HG03196 (cell line): Measurements from ENCODE around the gene COL17A1.

Source experiments
- ATAC-seq: cut with Tn5 transposase; IDR thresholded peaks from one replicate; pipeline ENCODE4 v1.9.1; 2021; ENCODE audit not compliant: unreplicated experiment

The COL17A1 gene

GRCh38 chr10:104085801-104086400 lies at the start of gene COL17A1:
Gene COL17A1, minus strand, starts transcription at chr10:104085880. Its CDS starts 5,207 bp downstream, at chr10:104080673.
- no peak for ATAC-seq

- no peak for ATAC-seq
These were observed 44.4 kb upstream of the COL17A1 start for GRCh38 chr10:104130041-104130440.

DNA sequence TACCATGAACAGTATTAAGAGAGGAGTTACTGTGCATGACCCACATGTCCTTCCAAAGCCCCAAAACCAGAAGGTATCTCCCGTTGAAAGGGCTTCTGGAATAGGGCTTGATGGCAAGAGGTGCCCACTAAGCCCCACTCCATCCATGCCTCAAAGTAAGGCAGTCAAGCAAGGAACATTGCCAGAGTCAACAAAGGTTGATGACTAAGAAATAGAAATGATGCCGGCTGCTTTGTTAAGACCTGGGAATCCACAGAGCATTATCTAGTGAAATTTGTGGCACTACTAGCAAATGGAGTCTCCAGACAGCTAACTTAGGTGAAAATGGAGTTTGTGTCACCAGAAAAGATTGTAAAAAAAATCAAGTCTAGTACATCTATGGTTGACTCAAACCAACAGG lies 42.5 kb upstream of the COL17A1 start:
- no peak for ATAC-seq

- ATAC-seq, result no peak
These were observed 41.7 kb upstream of the COL17A1 start for GRCh38 chr10:104127411-104127810.

DNA sequence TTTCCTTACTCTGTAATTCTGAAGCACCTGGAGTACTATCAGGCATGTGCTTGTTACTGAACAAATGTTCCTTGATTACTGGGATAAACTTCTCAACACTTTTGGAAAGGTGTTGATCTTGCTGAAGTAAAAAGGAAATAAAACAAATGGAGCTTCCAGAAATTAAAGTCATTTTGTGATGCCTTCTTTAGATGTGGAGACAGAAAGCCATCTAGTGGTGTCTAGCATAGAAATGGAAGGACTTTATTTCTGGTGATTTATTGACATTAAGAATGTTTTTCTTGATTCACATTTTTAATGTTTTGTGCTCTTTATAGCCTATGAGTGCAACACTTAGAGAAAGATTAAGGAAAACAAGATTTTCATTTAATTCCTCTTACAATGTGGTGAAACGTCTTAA lies 37.7 kb upstream of the COL17A1 start:
- ATAC-seq, result no peak

DNA sequence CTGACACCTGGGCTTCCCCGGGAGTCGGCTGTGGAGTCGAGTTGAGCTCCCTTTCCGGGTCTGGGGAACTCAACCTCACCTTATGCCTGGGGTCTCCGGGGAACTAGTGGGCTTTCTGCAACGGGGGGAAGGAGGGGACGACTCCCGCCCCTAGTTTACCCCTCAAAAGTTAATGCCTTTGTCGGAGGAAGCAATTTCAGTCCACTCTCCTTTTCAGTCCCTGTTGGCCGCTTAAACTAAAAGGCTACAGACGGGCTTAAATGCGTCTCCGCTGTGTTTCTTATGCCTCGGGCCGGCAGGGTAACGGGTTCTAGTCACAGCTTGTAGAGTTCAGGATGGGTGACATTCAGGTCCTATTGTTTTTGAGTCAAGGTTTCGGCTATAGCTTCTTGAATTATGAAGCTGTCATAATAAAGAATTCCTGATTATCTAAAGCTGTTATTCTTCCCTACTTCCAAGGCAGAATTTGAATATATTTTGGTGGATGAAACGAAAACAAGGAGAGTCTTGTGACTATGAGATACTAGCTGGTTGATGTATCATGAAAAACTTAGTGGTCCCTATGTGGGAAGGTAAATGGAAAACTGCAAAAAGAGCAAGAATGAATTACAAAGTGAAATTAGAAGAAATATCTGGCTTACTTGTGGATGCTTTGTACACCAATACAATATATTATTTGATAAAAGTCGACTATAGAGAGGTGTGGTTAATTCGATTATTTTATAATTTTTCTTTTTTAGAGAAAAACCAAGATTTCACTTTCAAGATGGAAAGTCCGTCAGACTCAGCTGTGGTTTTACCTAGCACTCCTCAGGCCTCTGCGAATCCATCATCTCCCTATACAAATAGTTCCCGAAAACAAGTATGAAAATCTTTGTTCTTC lies 36.8 kb upstream of the COL17A1 start:
- peak; percentile 5 for ATAC-seq

DNA sequence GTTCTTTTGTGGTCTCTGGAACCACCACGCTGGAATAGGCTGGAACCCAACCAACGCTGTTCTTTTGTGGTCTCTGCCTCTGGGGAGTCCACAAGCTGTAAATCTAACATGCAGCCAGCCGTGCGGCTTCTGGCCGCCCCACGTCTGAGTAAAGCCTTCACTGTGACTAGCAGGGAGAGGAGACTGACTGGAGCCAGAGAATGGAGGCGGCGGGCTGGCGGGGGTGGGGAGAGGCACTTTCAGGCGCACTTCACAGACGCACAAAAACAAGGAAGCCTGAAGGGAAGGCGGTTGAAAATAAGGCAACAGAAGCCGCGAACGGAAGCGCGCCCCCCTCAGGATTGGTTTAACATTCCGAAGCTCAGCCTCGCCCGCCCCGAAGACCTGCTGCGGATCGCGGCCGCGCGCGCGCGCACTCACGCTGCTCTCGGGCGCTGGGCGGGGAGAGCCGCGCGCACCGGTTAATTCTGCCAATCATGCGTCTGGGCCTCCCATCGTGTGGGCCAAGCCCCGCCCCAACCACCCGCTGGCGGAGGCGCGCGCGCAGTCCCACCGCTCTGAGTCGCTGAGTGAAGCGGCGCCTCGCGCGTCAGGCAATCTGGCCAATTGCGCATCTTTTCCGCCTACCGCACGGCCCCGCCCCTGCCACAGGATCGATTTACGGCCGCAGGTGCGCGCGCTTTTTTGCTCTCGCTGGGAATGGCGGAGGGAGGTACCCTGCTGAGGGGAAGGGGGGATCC lies 36.0 kb upstream of the COL17A1 start, which contains the start of gene SFR1:
TSS of gene SFR1 (plus strand) at position 687 of the 740 bp plus-strand sequence. CDS start at position 700, 13 bp downstream.
- ATAC-seq, result peak; percentile 88

GRCh38 chr10:104120903-104121484 lies 35.3 kb upstream of the COL17A1 start:
- ATAC-seq, result peak; percentile 36

DNA sequence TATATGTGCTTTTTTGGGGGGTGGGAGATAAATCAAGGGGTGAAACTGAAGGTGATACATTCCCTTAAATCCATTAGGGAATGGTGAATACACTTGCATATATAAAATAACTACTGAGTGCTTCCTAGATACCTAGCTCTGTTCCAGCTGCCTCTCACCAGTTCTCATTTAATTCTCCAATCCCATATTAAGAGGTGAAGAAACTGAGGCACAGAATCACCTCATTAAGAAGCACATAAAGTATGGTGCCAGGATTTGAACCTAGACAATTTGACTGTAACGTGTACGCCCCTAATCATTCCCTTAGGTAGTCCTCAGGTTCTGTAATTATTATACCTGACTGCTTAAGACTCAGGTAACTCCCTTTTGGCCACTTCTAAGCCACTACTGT lies 34.8 kb upstream of the COL17A1 start:
- ATAC-seq, result no peak

DNA sequence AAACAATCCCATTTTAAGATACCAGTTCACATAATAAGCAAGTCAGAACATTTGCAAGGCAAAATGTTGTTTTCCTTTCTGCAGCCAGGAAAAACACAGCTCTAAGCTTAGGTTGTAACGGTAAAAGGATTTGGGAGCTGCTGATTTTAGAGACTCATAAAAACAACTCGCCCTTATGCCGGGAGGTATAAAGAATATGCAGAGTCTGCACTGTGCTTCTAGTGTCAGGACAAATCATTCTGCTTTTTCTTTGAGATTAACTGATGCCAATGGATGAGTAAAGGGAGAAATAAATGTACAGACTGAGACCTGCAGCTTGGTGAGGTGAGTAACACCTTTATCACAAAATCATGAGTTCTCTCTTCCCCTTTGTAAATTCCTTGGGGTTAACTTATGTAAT lies 34.3 kb upstream of the COL17A1 start:
- no peak for ATAC-seq

GRCh38 chr10:104117839-104118323 lies 32.2 kb upstream of the COL17A1 start:
- no peak for ATAC-seq

- ATAC-seq, result no peak
These were observed 27.8 kb upstream of the COL17A1 start for GRCh38 chr10:104113376-104113956.

- peak; percentile 92 for ATAC-seq
These were observed 24.4 kb upstream of the COL17A1 start for GRCh38 chr10:104109908-104110662.

GRCh38 chr10:104104926-104105325 lies 19.2 kb upstream of the COL17A1 start:
- ATAC-seq, result no peak

- no peak for ATAC-seq
These were observed 18.7 kb upstream of the COL17A1 start for GRCh38 chr10:104104418-104104817.

- no peak for ATAC-seq
These were observed 18.3 kb upstream of the COL17A1 start for GRCh38 chr10:104103956-104104355.

DNA sequence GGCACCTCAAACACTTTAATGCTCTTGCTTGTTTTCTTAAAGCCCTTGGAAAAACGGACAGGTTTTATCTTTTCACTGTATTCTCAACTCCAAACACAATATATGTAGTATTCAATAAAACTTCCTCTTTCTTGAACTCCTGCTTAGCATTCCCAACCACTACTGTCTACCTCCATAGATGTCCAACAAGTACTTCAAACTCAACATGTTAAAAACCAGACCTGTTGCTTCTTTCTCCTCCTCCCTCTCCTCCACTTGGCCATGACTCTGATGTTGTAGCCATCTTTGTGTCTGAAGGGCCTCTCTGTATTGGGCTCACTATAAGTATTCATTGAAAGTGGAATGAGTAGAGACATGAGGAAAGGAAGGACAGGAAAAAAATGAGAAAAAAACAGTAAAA lies 16.2 kb upstream of the COL17A1 start:
- ATAC-seq, result no peak

DNA sequence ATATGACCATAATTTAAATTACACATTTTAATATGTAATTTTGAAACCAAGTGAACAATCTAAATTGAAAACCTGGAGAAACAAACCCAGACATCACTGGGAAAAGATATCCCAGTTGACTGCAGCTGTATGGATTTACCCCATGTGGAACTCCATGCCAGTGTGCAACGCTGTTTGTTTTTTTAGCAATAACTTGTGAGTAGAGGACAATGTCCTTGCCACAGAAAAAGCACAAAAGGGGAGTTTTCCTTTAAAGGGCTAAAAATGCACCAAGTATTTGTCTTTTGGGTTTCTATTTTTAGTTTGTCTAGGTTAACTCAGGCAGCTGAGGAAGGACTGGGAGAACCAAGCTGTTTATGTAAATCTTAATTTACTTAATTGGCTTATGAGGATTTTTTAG lies 15.1 kb upstream of the COL17A1 start:
- ATAC-seq, result no peak

DNA sequence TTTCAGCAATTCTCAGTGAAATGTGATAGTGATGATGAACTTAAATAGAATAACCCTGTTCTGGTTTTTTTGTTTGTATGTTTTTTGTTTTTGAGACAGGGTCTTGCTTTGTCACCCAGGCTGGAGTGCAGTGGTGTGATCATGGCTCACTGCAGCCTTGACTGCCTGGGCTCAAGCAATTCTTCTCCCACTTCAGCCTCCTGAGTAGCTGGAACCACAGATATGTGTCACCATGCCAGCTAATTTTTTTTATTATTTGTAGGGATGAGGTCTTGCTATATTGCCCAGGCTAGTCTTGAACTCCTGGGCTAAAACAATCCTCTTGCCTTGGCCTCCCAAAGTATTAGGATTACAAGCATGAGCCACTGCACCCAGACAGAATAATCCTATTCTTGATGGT lies 14.3 kb upstream of the COL17A1 start:
- no peak for ATAC-seq

DNA sequence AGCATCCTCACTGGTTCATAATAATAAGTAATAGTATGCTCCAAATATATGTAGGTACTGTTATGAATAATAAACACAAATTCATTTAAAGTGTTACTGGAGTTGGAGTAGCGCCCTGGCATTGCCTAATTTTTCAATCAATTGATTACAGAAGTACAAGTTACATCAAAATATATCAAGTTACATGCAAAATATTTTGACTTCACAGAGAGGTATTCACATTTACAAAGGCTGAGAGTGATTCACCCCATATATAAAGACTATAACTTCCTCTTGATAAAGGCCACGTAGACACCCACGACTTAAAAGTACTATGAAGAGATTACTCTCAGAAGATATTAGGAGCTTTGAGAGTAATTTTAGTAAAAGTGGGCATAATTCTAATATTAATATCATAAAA lies 13.6 kb upstream of the COL17A1 start:
- ATAC-seq, result no peak
